MM.1S (cell line): ENCODE measurements around the gene TBL1X.

Experiments
- CTCF ChIP-seq: fragments of 300-600 bp; sonication (generic); IDR thresholded peaks from 2 replicates; pipeline ENCODE4 v1.5.1; 2016; ENCODE audit warnings: antibody characterized with exemption, low read length, mixed read lengths
- EZH2phosphoT487 ChIP-seq: fragments of 300-600 bp; sonication (generic); IDR thresholded peaks from 2 replicates; pipeline ENCODE4 v1.6.1; 2018; ENCODE audit warnings: antibody characterized with exemption, low read length

GRCh38 chrX:9622128-9622527 lies 157.3 kb downstream of the TBL1X start:
- no peak for TF ChIP-seq CTCF
- TF ChIP-seq EZH2phosphoT487, result no peak
